ENCODE measurements around the gene PARS2. TPM values are rescaled to one million over a fixed set of nuclear protein-coding genes. Genes with fewer than 3 reads are reported as not detected.

The PARS2 gene
- total and polyA plus RNA-seq, 4 donors, result 2.1 to 4.1 (median 3.3) TPM

GRCh38 chr1:54745864-54746263 lies 18.5 kb downstream of the PARS2 start:
- Histone ChIP-seq H3K4me3 (ENCODE audit: low read depth in 1 of 3, low read length in 3 of 3) (no peak overlapping the region), H3K27me3 (ENCODE audit: control insufficient read depth in 4 of 4, insufficient read depth in 4 of 4, low read length in 3 of 4) (no peaks in the 10 kb centered on the region), H3K9ac (ENCODE audit: low read depth in 1 of 2, low read length in 2 of 2) (no peak overlapping the region), H3K27ac (ENCODE audit: low read depth in 1 of 2, low read length in 2 of 2) (no peak overlapping the region), H3K9me3 (ENCODE audit: control insufficient read depth in 4 of 4, low read length in 3 of 4) (no peaks in the 10 kb centered on the region), H3K4me1 (ENCODE audit: control insufficient read depth in 4 of 4, insufficient read depth in 4 of 4, low read length in 3 of 4) (no peaks in the 10 kb centered on the region), H3K36me3 (ENCODE audit: control insufficient read depth in 4 of 4, insufficient read depth in 3 of 4, low read depth in 1 of 4, low read length in 3 of 4) (peaks cover 2 to 20% (median 13%) of the 10 kb centered on the region in 4 donors)
- TF ChIP-seq HNF4A (conservative IDR thresholded peaks at IDR 0.05) (no peak), CTCF (IDR thresholded peaks at IDR 0.05; ENCODE audit: low read depth, low read length, missing input control) (no peak), REST (IDR thresholded peaks at IDR 0.05) (no peak), HNF4G (IDR thresholded peaks at IDR 0.05) (no peak), RXRA (IDR thresholded peaks at IDR 0.05) (no peak)
- no peak for DNase-seq (ENCODE audit: low spot score)
- WGBS, result 97% methylated on average over 4 of the region's 4 CpGs

DNA sequence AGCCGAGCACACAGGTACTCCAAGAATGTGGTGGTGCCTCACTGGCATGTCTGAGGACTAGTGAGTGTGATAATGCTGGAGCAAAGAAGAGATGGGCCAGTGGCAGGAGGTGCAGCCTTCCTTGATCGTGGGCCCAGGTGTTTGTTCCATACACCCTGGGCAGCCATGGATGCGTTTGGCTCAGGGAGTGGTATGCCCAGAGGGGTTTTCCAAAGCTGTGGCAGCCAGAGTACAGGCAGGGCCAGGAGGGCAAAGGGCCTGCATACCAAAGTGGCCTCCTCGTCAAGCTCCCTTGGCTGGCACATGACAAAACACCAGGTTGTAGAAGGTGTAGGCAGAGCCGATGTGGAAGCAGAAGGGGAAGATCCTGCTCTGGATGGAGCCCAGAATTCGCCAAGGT lies 19.0 kb downstream of the PARS2 start:
- Histone ChIP-seq H3K4me3 (ENCODE audit: low read depth in 1 of 3, low read length in 3 of 3) (no peak overlapping the region), H3K9ac (ENCODE audit: low read depth in 1 of 2, low read length in 2 of 2) (no peak overlapping the region), H3K4me1 (ENCODE audit: control insufficient read depth in 4 of 4, insufficient read depth in 4 of 4, low read length in 3 of 4) (no peaks in the 10 kb centered on the region), H3K27me3 (ENCODE audit: control insufficient read depth in 4 of 4, insufficient read depth in 4 of 4, low read length in 3 of 4) (no peaks in the 10 kb centered on the region), H3K9me3 (ENCODE audit: control insufficient read depth in 4 of 4, low read length in 3 of 4) (no peaks in the 10 kb centered on the region), H3K36me3 (ENCODE audit: control insufficient read depth in 4 of 4, insufficient read depth in 3 of 4, low read depth in 1 of 4, low read length in 3 of 4) (peaks cover 2 to 25% (median 18%) of the 10 kb centered on the region in 4 donors), H3K27ac (ENCODE audit: low read depth in 1 of 2, low read length in 2 of 2) (no peak overlapping the region)
- no peak for TF ChIP-seq GABPA (IDR thresholded peaks at IDR 0.05 in 1 of 2, conservative IDR thresholded peaks at IDR 0.05 in 1 of 2)
- no peak for TF ChIP-seq RXRA (IDR thresholded peaks at IDR 0.05)
- TF ChIP-seq FOXA2 (IDR thresholded peaks at IDR 0.05), result no peak
- DNase-seq (ENCODE audit: low spot score), result no peak
- WGBS, result 68% methylated on average over 6 of the region's 6 CpGs

DNA sequence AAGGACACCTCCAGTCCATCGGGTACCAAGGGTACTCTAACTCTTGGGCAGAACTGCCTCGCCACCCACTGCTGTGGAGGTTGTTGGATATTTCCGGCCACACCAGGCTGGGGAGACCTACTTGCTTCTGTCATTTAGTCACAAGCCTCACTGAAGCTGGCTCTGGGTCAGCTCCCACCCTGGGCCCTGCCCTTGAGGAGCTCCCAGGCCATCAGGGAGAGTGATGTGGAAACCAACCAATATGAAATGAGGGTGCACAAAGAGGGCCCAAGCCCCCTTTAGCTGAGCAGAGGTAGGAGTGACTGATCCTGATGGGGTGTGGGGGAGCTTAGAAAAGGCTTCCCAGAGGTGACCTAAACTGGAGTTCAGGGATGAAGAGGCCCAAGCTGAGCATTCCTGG lies 19.6 kb downstream of the PARS2 start:
- WGBS, result over 99% methylated on average over 3 of the region's 3 CpGs
- no peaks in the 10 kb centered on the region for H3K9me3 ChIP-seq (ENCODE audit: control insufficient read depth in 4 of 4, low read length in 3 of 4)
- H3K9ac ChIP-seq (ENCODE audit: low read depth in 1 of 2, low read length in 2 of 2), result no peak overlapping the region
- no peak overlapping the region for H3K4me3 ChIP-seq (ENCODE audit: low read depth in 1 of 3, low read length in 3 of 3)
- no peak overlapping the region for H3K27ac ChIP-seq (ENCODE audit: low read depth in 1 of 2, low read length in 2 of 2)
- peaks cover 2 to 31% (median 23%) of the 10 kb centered on the region in 4 donors for H3K36me3 ChIP-seq (ENCODE audit: control insufficient read depth in 4 of 4, insufficient read depth in 3 of 4, low read depth in 1 of 4, low read length in 3 of 4)
- no peaks in the 10 kb centered on the region for H3K27me3 ChIP-seq (ENCODE audit: control insufficient read depth in 4 of 4, insufficient read depth in 4 of 4, low read length in 3 of 4)
- H3K4me1 ChIP-seq (ENCODE audit: control insufficient read depth in 4 of 4, insufficient read depth in 4 of 4, low read length in 3 of 4), result no peaks in the 10 kb centered on the region
- no peak for TF ChIP-seq FOXA1 (IDR thresholded peaks at IDR 0.05)
- no peak for TF ChIP-seq CTCF (IDR thresholded peaks at IDR 0.05; ENCODE audit: low read depth, low read length, missing input control)
- TF ChIP-seq GABPA (IDR thresholded peaks at IDR 0.05 in 1 of 2, conservative IDR thresholded peaks at IDR 0.05 in 1 of 2), result no peak
- no peak for TF ChIP-seq HNF4A (conservative IDR thresholded peaks at IDR 0.05)
- no peak for TF ChIP-seq YY1 (IDR thresholded peaks at IDR 0.05)
- no peak for TF ChIP-seq JUND (IDR thresholded peaks at IDR 0.05)
- TF ChIP-seq, protein P1, sequence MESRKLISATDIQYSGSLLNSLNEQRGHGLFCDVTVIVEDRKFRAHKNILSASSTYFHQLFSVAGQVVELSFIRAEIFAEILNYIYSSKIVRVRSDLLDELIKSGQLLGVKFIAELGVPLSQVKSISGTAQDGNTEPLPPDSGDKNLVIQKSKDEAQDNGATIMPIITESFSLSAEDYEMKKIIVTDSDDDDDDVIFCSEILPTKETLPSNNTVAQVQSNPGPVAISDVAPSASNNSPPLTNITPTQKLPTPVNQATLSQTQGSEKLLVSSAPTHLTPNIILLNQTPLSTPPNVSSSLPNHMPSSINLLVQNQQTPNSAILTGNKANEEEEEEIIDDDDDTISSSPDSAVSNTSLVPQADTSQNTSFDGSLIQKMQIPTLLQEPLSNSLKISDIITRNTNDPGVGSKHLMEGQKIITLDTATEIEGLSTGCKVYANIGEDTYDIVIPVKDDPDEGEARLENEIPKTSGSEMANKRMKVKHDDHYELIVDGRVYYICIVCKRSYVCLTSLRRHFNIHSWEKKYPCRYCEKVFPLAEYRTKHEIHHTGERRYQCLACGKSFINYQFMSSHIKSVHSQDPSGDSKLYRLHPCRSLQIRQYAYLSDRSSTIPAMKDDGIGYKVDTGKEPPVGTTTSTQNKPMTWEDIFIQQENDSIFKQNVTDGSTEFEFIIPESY (IDR thresholded peaks at IDR 0.05), result no peak
- TF ChIP-seq EGR1 (IDR thresholded peaks at IDR 0.05; ENCODE audit: low read depth in 2 of 2), result no peak
- TF ChIP-seq NR2F2 (IDR thresholded peaks at IDR 0.05), result no peak
- no peak for TF ChIP-seq HNF4G (IDR thresholded peaks at IDR 0.05)
- TF ChIP-seq FOXA2 (IDR thresholded peaks at IDR 0.05), result no peak
- DNase-seq (ENCODE audit: low spot score), result no peak

Data from liver (tissue), 9 donors.